Prostate gland (tissue), 2 donors: Measurements from ENCODE around the gene TNFAIP3.

ENCODE experiments used
- POLR2A ChIP-seq: fragments of 450-650 bp; IDR thresholded peaks from one replicate; pipeline ENCODE4 v1.6.1; 2016; ENCODE audit warnings: antibody characterized with exemption, mild to moderate bottlenecking
- POLR2AphosphoS5 ChIP-seq: sonication (generic); formaldehyde crosslinking; IDR thresholded peaks from one replicate; pipeline ENCODE4 v1.6.1; 2017; ENCODE audit warnings: antibody characterized with exemption
- TF ChIP-seq, protein P1 (sequence below), 4 experiments: fragments of 200-600 bp in 2 of 4; fragments of 450-650 bp in 2 of 4; sonication (generic) in 2 of 4; IDR thresholded peaks; 1 replicate in 3 of 4; 2 replicates in 1 of 4; pipeline ENCODE4 v1.5.1; 2016 to 2019; ENCODE audit warnings: antibody characterized with exemption in 4 of 4, mild to moderate bottlenecking in 2 of 4, moderate library complexity in 2 of 4

DNA sequence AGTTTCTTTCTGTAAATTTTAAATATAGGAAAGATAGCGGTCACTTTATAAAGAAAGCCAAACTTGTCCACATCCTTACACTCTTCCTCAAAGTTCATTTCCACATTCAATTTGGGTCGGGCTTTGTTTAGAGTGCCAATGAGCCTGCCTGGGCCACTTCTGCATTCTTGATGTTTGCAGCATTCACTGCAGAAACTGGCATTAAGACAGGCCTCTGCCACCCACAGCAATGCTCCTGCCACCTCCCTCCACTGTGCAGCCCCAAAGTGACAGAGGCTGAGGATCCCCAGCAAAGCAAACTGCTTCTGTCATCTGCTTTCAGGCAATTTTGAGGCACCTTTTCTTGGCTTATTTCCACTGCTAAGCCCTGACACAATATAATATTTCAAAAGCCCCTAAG lies 61.2 kb downstream of the TNFAIP3 start:
- TF ChIP-seq, protein P1, sequence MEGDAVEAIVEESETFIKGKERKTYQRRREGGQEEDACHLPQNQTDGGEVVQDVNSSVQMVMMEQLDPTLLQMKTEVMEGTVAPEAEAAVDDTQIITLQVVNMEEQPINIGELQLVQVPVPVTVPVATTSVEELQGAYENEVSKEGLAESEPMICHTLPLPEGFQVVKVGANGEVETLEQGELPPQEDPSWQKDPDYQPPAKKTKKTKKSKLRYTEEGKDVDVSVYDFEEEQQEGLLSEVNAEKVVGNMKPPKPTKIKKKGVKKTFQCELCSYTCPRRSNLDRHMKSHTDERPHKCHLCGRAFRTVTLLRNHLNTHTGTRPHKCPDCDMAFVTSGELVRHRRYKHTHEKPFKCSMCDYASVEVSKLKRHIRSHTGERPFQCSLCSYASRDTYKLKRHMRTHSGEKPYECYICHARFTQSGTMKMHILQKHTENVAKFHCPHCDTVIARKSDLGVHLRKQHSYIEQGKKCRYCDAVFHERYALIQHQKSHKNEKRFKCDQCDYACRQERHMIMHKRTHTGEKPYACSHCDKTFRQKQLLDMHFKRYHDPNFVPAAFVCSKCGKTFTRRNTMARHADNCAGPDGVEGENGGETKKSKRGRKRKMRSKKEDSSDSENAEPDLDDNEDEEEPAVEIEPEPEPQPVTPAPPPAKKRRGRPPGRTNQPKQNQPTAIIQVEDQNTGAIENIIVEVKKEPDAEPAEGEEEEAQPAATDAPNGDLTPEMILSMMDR (IDR thresholded peaks at IDR 0.05) = no peak
- TF ChIP-seq POLR2A = no peak
- TF ChIP-seq POLR2AphosphoS5 = no peak
